Measurements from ENCODE around the gene TAGLN2.

Gene TAGLN2

DNA sequence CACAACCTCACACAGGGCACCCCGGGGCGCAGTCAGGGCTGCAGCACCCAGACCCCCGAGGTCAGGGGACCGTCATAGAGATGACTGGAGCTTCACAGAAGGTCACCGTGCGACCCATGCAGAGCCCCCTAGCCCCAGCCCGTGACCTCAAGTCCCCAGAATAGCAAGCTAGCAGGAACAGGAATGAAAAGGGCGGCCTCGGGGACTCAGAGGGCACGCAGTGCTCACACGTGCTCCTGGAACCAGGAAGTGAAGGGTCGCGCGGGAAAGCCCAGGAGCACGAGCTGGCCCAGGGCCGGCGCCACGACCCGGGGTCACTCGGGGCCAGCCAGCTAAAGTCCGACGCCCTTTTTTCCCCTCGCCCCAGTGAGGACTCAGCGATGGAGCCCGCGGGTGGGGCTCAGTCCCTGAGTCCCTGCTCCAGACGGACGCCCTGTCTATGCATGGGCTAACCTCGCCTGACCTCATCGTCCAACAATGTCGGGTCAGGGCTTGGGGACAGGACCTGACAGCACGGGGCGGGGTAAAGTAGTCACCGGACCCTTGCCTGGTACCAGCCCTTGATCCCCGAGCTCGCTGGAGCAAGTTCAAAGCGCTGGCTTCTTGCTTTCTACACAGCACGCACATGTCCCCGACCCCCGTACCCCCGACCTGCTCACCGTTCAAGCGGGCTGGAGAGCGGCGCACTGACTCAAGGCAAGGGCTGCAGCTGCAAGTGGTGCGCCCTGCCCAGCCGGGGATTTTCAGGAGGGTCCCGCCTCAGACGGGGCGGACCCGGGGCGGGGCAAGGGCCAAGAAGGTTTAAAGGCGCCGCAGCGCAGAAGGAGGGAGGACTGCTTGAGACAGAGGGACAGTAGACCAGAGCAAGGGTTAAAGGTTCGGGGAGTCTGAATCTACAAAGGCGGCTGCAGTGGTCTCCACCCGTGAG lies at the start of gene TAGLN2:
TAGLN2 (minus strand) TSS at position 717 of the 928 bp plus-strand sequence. CDS start 4,998 bp downstream, outside the sequence.
- peak; percentile 79 for DNase-seq

DNA sequence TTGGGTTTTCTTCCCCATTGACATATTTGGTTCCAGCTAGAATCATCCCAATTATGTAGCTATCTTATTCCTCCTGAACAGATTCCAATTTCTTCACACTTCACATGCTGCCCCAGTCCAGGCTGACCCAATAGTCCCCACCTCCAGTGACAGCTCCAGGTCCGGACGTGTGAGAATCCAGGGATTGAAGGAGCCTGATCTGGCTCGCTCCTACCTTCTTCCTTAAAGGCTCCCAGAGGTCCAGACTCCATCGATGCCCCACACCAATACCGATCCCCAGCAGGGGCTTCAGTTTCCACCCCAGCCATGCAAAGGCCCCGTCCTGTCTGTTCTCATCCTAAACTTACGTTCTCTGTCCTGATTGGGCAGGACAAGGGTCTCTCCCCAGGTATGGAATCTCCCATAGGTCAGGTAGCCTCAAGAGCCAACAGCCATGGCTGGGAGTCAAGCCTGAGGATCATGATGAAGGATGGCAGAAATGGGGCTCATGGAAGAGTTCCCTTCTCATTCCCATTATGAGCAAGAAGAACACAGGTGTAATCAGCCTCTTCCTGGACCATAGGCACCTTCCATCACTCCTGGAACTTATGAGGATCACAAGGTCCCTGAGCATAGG lies 49.2 kb upstream of the TAGLN2 start:
- no peak for DNase-seq

DNA sequence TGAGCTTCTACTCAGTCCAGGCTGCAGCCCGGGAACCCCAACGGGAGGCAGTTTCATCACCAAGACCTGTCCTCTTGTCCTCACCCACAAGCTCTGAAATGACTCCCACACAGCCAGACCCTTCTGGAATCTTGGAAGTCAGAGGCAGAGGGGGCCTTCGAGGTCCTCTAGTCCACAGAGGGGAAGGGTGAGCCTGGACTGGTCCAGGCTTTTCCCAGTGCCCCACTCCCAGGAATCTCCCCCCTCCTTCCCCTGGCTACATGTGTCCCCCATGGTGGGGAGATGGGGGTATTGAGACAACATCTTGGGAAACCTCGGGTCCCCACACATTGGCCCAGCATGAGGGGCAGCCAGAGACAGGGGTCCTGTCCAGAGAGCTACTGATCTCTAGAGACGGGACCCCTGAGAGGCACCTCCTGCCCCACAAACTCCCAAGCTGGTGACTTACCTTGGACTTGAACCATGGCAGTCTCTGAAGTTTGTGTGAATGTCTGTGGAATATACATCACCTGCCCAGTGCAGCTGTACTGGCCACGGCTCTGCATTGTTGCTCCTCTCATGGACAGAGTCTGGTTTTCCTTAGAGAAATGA lies 48.1 kb upstream of the TAGLN2 start:
- no peak for DNase-seq

- DNase-seq: no peak
Measured at GRCh38 chr1:159972443-159973205, 47.3 kb upstream of the TAGLN2 start.

DNA sequence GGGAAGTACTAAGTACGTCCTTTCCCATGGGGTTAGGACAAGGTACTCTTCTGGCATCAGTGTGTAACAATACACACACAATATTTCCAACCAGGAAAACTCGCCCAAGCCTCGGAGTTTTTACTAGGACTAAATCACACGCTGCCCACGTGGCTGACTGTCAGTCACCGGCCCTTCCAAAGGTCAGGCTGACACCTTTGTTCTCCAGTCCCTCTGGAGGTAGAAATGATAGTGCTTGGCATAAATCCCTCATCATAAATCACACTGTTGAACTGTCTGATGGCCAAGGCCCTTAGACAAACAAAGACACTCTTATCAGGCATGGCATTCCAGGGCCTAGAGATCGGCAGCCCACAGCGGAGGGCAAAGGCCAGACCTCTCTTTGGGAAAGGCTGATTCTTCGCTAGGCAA lies 45.6 kb upstream of the TAGLN2 start:
- peak; percentile 34 for DNase-seq

DNA sequence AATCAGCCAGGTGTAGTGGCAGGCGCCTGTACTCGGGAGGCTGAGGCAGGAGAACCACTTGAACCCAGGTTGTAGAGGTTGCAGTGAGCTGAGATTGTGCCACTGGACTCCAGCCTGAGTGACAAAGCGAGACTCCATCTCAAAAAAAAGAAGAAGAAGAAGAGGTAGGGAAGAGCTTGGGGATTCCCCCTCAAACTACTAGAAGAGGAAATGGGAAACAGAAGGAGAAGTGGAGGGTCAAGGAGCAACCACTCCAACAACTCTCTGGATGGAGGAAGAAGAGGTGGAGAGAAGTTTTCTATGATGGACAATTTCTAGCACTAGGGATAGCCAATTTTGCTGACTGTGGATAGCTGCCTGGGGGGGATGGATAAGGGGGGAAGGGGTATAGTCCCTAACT lies 43.6 kb upstream of the TAGLN2 start:
- DNase-seq: no peak

- DNase-seq: no peak
Measured at GRCh38 chr1:159965263-159965662, 40.0 kb upstream of the TAGLN2 start.

- DNase-seq: no peak
Measured at GRCh38 chr1:159964144-159964543, 38.8 kb upstream of the TAGLN2 start.

GRCh38 chr1:159962176-159962575 lies 36.9 kb upstream of the TAGLN2 start:
- DNase-seq: no peak

GRCh38 chr1:159961636-159962035 lies 36.3 kb upstream of the TAGLN2 start:
- no peak for DNase-seq

- DNase-seq: no peak
Measured at GRCh38 chr1:159960721-159961381, 35.5 kb upstream of the TAGLN2 start.

- DNase-seq: no peak
Measured at GRCh38 chr1:159959451-159959850, 34.1 kb upstream of the TAGLN2 start.

GRCh38 chr1:159958719-159959380 lies 33.5 kb upstream of the TAGLN2 start:
- no peak for DNase-seq

DNA sequence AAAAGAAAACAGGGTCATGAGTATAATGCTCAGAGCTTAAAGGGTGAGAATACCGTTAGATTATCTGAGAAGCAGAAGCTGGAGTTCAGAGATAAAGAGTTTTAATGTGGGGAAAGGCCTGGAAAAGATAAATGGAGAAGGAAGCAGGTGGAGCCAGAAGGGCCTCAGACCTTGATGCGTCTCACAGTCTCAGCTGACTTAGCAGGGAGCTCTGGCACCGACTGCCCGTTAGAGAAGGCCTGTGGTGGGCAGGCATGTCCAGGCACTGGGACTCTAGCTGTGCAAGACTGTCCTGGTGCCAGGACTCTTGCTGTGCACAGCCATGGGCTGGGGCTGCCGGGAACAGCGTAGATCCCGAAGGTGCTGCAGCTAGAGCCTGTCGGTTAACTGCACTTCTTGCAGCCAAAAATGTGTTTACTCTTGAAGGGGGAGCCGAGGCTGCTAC lies 32.5 kb upstream of the TAGLN2 start:
- DNase-seq: no peak

DNA sequence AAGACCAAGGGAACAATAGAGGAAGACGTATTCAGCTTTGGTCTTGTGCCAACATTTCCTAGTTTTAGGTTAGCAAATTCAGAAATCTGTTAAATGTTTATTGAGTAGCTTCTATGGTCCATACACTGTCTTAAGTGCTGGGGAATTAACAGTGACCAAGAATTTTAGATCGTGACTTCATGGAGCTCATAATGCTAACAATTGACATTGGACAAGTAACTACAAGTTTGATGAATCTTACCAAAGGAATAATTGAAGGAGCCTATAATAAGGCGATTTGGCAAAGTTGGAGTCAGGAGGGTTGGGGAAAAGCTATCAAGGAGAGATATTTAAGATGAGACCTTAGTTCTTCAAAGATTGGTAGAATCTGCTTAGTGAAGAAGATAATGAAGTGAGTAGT lies 30.1 kb upstream of the TAGLN2 start:
- DNase-seq: no peak

GRCh38 chr1:159953536-159954515 lies 28.5 kb upstream of the TAGLN2 start, which contains the start of gene SLAMF9:
TSS of gene SLAMF9 (minus strand) at chr1:159954237. CDS start at chr1:159954137, 100 bp downstream.
- no peak for DNase-seq

DNA sequence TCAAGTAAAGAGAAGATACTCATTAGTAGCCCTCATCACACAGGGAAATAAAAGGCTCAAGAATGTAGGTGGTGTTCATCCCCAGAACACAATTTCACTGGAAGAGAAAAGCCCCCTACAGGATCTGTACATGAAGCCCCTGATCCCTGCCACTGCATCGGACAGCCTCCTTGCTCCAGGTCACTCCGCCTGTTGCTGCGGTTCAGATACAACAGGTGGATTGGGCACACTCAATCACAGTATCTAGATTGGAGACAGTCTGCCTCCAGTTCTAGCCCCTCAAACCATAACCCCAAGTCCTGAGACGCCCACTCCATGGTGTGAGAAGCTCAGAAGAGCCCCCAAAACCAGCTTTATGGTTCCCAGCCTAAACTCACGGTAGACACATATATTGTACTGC lies 27.6 kb upstream of the TAGLN2 start:
- no peak for DNase-seq

GRCh38 chr1:159951551-159951950 lies 26.2 kb upstream of the TAGLN2 start:
- DNase-seq: no peak

DNA sequence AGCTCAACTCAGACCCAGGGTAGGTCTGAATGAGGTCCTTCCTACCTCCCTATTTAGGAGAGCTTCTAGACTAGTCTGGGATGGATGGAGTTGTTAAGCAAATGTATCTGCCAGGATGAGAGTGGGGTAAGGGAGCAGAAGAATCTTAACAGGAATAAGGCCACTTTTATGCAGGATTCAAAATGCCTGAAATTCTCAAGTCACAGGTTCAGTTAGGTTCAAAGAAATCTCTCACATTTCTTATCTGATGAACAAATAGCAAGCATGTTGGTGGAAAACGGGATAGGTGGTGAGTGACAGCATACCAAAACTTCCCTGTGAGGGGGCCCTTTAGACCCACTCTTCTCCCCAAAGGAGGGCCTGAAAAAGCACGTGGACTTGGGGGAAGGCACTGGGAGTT lies 25.7 kb upstream of the TAGLN2 start:
- DNase-seq: no peak

DNA sequence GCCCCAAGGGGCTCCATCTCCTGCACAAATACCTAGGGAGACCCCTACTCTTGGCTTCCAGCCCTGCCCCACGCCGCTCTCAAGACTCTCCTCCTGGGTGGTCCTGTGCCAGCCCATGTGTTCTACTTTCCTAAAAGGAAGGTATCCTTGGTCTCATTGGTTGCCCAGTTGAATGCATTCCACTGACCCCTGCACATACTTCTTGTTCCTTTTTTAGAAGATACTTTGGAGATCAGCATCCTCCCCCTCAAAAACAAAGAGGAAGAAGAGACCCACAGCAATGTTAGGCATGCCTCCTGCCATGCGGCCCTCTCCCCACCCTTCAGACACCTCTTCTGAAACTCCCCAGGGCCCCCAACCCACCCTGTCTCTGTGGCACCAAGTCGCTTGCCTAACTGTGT lies 24.7 kb upstream of the TAGLN2 start:
- DNase-seq: no peak

GRCh38 chr1:159949123-159949522 lies 23.8 kb upstream of the TAGLN2 start:
- DNase-seq: no peak

All from NCI-H2227 treated with DMSO at 0.1 percent for 48 hours (cell line).